ENCODE data around the gene TEX13B.
"Not testable (repeated sequence)": the region's sequence is repeated elsewhere in the genome, so short reads cannot be mapped to it uniquely, and the experiment has no call there.

The TEX13B gene

GRCh38 chrX:107996124-107996523 lies 14.0 kb upstream of the TEX13B start:
- DNase-seq (ENCODE audit: low read depth in 1 of 2, low spot score in 1 of 2): no peak
- in situ Hi-C loops (cut with HindIII; ENCODE audit: low pct_unique_long_range_greater_than_20kb, low sequenced_read_pairs): no loop called here
- no peak for TF ChIP-seq JUND (IDR thresholded peaks at IDR 0.05; ENCODE audit: low read depth)

- DNase-seq (ENCODE audit: low read depth in 1 of 2, low spot score in 1 of 2): no peak
- in situ Hi-C loops (cut with HindIII; ENCODE audit: low pct_unique_long_range_greater_than_20kb, low sequenced_read_pairs): no loop called here
- TF ChIP-seq JUND (IDR thresholded peaks at IDR 0.05; ENCODE audit: low read depth): no peak
These were observed 2.9 kb upstream of the TEX13B start for GRCh38 chrX:107985033-107985432.

DNA sequence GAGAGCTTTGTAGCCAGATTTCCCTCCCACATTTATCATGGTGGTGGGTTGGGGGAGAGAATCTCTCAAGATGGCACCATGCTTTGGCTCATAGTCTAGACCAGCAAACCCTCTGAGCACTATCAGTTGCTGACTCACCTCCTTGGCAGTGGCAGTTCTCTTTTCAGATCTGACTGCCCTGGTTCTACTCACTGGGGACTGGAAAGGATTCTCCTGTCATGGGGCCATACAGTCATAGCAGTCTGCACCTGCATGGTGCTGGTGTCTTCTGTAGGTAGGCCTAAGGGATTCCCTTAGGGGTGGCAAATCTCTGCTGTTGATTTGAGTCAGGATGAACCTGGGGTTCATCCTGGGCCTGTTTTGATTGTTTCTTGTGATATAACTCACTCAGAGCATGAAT lies 2.6 kb downstream of the TEX13B start:
- no peak for TF ChIP-seq JUND (IDR thresholded peaks at IDR 0.05; ENCODE audit: low read depth)
- no peak for DNase-seq (ENCODE audit: low read depth in 1 of 2, low spot score in 1 of 2)
- in situ Hi-C loops (cut with HindIII; ENCODE audit: low pct_unique_long_range_greater_than_20kb, low sequenced_read_pairs): no loop called here

DNA sequence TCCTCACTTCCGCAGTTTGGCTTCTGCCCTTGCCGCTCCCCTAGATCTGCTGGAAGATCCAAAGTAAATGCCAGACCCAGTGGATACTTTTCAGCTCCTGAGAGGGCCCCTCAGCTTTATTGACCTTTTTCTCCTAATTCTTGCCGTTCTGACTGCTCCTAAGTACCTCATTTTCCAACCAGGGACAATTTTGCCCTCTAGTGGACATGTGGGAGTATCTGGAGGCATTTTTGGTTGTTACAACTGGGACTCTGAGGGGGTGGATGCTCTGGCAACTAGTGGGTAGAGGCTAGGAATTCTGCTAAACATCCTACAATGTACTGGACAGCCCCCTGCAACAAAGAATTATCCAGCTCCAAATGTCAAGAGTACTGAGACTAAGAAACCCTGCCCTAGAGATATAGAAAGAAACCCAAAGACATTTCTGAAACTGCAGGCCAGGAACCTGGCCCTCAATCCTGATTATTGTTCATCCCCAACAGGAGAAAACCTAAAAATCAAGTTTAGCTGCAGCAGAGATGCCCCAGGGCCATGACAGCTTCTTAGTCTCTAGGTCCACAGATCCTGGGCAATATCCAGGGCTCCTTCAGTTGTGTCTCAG lies 3.4 kb downstream of the TEX13B start:
- TF ChIP-seq JUND (IDR thresholded peaks at IDR 0.05; ENCODE audit: low read depth): no peak
- in situ Hi-C loops (cut with HindIII; ENCODE audit: low pct_unique_long_range_greater_than_20kb, low sequenced_read_pairs): no loop called here
- DNase-seq (ENCODE audit: low read depth in 1 of 2, low spot score in 1 of 2): peak in 1 of 2 experiments; percentile 39

GRCh38 chrX:107978071-107978470 lies 4.1 kb downstream of the TEX13B start:
- TF ChIP-seq JUND (IDR thresholded peaks at IDR 0.05; ENCODE audit: low read depth): no peak
- in situ Hi-C loops (cut with HindIII; ENCODE audit: low pct_unique_long_range_greater_than_20kb, low sequenced_read_pairs): no loop called here
- DNase-seq (ENCODE audit: low read depth in 1 of 2, low spot score in 1 of 2): no peak

DNA sequence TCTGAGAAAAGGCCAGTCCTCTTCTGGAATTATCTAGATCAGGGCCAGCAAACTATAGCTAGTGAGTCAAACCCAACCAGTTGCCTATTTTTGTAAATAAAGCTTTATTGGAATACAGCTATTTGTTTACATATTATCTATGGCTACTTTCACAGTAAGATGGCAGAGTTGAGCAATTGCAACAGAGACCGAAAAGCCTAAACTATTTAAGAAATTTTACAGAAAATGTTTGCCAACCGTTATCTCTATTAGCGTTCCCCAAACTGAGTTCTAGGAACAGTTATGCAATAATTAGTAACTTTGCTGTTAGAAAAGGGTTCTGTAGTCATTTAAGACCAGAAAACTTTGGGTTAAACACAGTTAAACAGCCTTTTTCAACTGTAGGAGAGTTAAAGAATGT lies 10.5 kb downstream of the TEX13B start:
- no peak for TF ChIP-seq JUND (IDR thresholded peaks at IDR 0.05; ENCODE audit: low read depth)
- in situ Hi-C loops (cut with HindIII; ENCODE audit: low pct_unique_long_range_greater_than_20kb, low sequenced_read_pairs): no loop called here
- no peak for DNase-seq (ENCODE audit: low read depth in 1 of 2, low spot score in 1 of 2)

GRCh38 chrX:107970073-107970472 lies 12.1 kb downstream of the TEX13B start:
- DNase-seq (ENCODE audit: low read depth in 1 of 2, low spot score in 1 of 2): peak in 1 of 2 experiments; percentile 1
- TF ChIP-seq JUND (IDR thresholded peaks at IDR 0.05; ENCODE audit: low read depth): no peak
- in situ Hi-C loops (cut with HindIII; ENCODE audit: low pct_unique_long_range_greater_than_20kb, low sequenced_read_pairs): no loop called here

GRCh38 chrX:107968623-107969022 lies 13.5 kb downstream of the TEX13B start:
- in situ Hi-C loops (cut with HindIII; ENCODE audit: low pct_unique_long_range_greater_than_20kb, low sequenced_read_pairs): no loop called here
- DNase-seq (ENCODE audit: low read depth in 1 of 2, low spot score in 1 of 2): no peak
- TF ChIP-seq JUND (IDR thresholded peaks at IDR 0.05; ENCODE audit: low read depth): no peak

- in situ Hi-C loops (cut with HindIII; ENCODE audit: low pct_unique_long_range_greater_than_20kb, low sequenced_read_pairs): not testable (repeated sequence)
These were observed 26.8 kb downstream of the TEX13B start for GRCh38 chrX:107955337-107955736.

DNA sequence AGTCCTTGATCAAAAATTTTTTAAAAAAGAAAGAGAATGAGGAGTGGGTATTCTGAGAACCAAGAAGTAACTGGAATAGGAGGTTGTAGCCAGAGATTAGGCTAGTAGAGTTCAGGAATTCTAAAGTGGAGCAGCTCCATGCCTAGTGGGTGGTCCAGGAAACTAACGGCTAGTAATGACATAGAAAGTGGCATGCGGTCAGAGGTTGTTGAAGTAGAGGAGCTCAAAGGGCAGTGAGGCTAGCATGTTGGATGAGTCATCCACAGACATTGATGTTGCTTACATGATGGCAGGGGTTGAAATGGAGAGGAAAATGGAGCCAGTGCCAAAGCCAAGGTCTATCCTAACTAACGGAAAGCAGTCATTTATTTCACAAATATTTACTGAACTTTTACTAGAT lies 42.1 kb downstream of the TEX13B start:
- no peak for DNase-seq (ENCODE audit: low read depth in 1 of 2, low spot score in 1 of 2)
- no peak for TF ChIP-seq JUND (IDR thresholded peaks at IDR 0.05; ENCODE audit: low read depth)
- in situ Hi-C loops (cut with HindIII; ENCODE audit: low pct_unique_long_range_greater_than_20kb, low sequenced_read_pairs): no loop called here

More at GRCh38 chrX:107955337-107955736, 26.8 kb downstream of the TEX13B start:
- not testable (repeated sequence) for DNase-seq (ENCODE audit: low read depth in 1 of 2, low spot score in 1 of 2)

- in situ Hi-C loops (cut with HindIII; ENCODE audit: low pct_unique_long_range_greater_than_20kb, low sequenced_read_pairs): no loop called here
- no peak for TF ChIP-seq JUND (IDR thresholded peaks at IDR 0.05; ENCODE audit: low read depth)
- no peak for DNase-seq (ENCODE audit: low read depth in 1 of 2, low spot score in 1 of 2)
These were observed 45.8 kb downstream of the TEX13B start for GRCh38 chrX:107936434-107936730.

DNA sequence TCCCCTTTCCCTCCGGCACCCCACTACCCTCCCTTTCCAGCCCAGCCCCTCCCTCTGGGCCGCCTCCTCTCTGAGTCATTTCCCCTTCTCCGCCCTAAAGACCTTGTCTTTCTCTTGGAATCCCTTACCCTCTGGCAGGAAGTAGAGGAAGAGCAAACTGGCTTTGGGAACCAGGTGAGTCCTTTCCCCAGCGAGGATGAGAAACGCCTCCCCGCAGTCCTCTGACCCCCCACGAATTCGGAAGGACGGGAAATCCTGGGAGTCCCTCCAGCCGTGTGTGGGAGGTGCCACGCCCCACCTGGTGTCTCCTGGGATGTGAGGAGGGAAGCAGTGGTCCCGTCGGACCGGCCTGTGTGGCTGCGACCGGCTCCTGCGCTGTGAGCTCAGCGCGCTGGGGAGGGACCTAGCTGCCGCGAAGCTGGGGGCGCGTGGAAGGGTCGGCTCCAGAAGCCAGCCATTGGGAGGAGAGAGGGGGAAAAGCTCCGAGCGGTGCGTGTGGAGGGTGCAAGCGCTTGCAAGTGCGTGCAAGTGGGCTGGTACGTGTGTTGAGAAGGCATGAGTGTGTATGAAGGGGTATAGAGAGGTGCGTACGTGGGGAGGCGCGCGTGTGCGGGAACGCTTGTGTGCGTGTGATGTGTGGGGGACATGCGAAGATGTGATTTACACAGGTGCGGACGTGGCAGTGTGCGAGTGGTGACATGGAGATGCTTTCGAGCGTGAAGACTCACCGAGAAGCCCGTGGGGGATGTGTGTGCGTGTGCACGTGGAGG lies 46.3 kb downstream of the TEX13B start:
- DNase-seq (ENCODE audit: low read depth in 1 of 2, low spot score in 1 of 2): no peak
- TF ChIP-seq JUND (IDR thresholded peaks at IDR 0.05; ENCODE audit: low read depth): no peak
- in situ Hi-C loops (cut with HindIII; ENCODE audit: low pct_unique_long_range_greater_than_20kb, low sequenced_read_pairs): no loop called here

GRCh38 chrX:107935200-107935599 lies 47.0 kb downstream of the TEX13B start:
- in situ Hi-C loops (cut with HindIII; ENCODE audit: low pct_unique_long_range_greater_than_20kb, low sequenced_read_pairs): no loop called here
- no peak for DNase-seq (ENCODE audit: low read depth in 1 of 2, low spot score in 1 of 2)
- TF ChIP-seq JUND (IDR thresholded peaks at IDR 0.05; ENCODE audit: low read depth): no peak

GRCh38 chrX:107934262-107934661 lies 47.9 kb downstream of the TEX13B start:
- in situ Hi-C loops (cut with HindIII; ENCODE audit: low pct_unique_long_range_greater_than_20kb, low sequenced_read_pairs): no loop called here
- no peak for DNase-seq (ENCODE audit: low read depth in 1 of 2, low spot score in 1 of 2)
- no peak for TF ChIP-seq JUND (IDR thresholded peaks at IDR 0.05; ENCODE audit: low read depth)

All from T47D (cell line).